Liver (tissue), 9 donors: ENCODE results near the gene USP25. TPM values are rescaled to one million over a fixed set of nuclear protein-coding genes. Genes with fewer than 3 reads are reported as not detected.

Source experiments
- DNase-seq: peaks from one replicate; pipeline ENCODE4 v3.0.0-alpha.2; 2017; ENCODE audit warnings: low spot score
- H3K27ac ChIP-seq, 2 donors: one replicate each; pipeline ENCODE4 v1.7.0; 2013; ENCODE audit warnings: inconsistent platforms in 2 of 2, low read length in 2 of 2, control low read depth in 1 of 2, low read depth in 1 of 2, mild to moderate bottlenecking in 1 of 2
- H3K27me3 ChIP-seq, 4 donors: one replicate each; pipeline versions ENCODE4 v1.6.1 to v1.7.0; 2013; ENCODE audit warnings: low read length in 3 of 4, inconsistent platforms in 1 of 4, mild to moderate bottlenecking in 1 of 4, moderate library complexity in 1 of 4; ENCODE audit not compliant: control insufficient read depth in 4 of 4, insufficient read depth in 4 of 4
- H3K36me3 ChIP-seq, 4 donors: one replicate each; pipeline versions ENCODE4 v1.6.1 to v1.7.0; 2013; ENCODE audit warnings: low read length in 3 of 4, mild to moderate bottlenecking in 3 of 4, low read depth in 1 of 4, moderate library complexity in 1 of 4; ENCODE audit not compliant: control insufficient read depth in 4 of 4, insufficient read depth in 3 of 4
- H3K4me1 ChIP-seq, 4 donors: one replicate each; pipeline versions ENCODE4 v1.6.1 to v1.7.0; 2013; ENCODE audit warnings: low read length in 3 of 4, mild to moderate bottlenecking in 3 of 4, moderate library complexity in 1 of 4; ENCODE audit not compliant: control insufficient read depth in 4 of 4, insufficient read depth in 4 of 4
- H3K4me3 ChIP-seq, 3 donors: one replicate each; pipeline versions ENCODE4 v1.6.1 to v1.7.0; 2013; ENCODE audit warnings: low read length in 3 of 3, control low read depth in 1 of 3, low read depth in 1 of 3, mild to moderate bottlenecking in 1 of 3
- H3K9ac ChIP-seq, 2 donors: one replicate each; pipeline ENCODE4 v1.7.0; 2013; ENCODE audit warnings: low read length in 2 of 2, mild to moderate bottlenecking in 2 of 2, moderate library complexity in 2 of 2, control low read depth in 1 of 2, low read depth in 1 of 2
- H3K9me3 ChIP-seq, 4 donors: one replicate each; pipeline versions ENCODE4 v1.6.1 to v1.7.0; 2013; ENCODE audit warnings: low read length in 3 of 4; ENCODE audit not compliant: control insufficient read depth in 4 of 4
- EGR1 ChIP-seq, 2 donors: IDR thresholded peaks; 2 replicates each; pipeline ENCODE4 v1.6.1; 2016 to 2018; ENCODE audit warnings: antibody characterized with exemption in 2 of 2, low read depth in 2 of 2
- FOXA1 ChIP-seq: IDR thresholded peaks from 2 replicates; pipeline ENCODE4 v1.6.1; 2016; ENCODE audit warnings: antibody characterized with exemption
- FOXA2 ChIP-seq: IDR thresholded peaks from 2 replicates; pipeline ENCODE4 v1.6.1; 2016; ENCODE audit warnings: antibody characterized with exemption
- GABPA ChIP-seq, 2 donors: IDR thresholded peaks in 1 of 2; conservative IDR thresholded peaks in 1 of 2; 2 replicates each; pipeline ENCODE4 v1.6.1; 2016; ENCODE audit warnings: antibody characterized with exemption in 2 of 2, mild to moderate bottlenecking in 1 of 2, moderate library complexity in 1 of 2
- HNF4A ChIP-seq, 2 donors: conservative IDR thresholded peaks; 2 replicates each; pipeline ENCODE4 v1.6.1; 2016; ENCODE audit warnings: antibody characterized with exemption in 2 of 2, mild to moderate bottlenecking in 2 of 2
- HNF4G ChIP-seq: IDR thresholded peaks from 2 replicates; pipeline ENCODE4 v1.6.1; 2016; ENCODE audit warnings: antibody characterized with exemption
- JUND ChIP-seq, 2 donors: IDR thresholded peaks; 2 replicates each; pipeline ENCODE4 v1.6.1; 2016; ENCODE audit warnings: antibody characterized with exemption in 2 of 2
- NR2F2 ChIP-seq: IDR thresholded peaks from 2 replicates; pipeline ENCODE4 v1.6.1; 2016; ENCODE audit warnings: antibody characterized with exemption
- RAD21 ChIP-seq, 2 donors: IDR thresholded peaks; 2 replicates each; pipeline ENCODE4 v1.6.1; 2016; ENCODE audit warnings: antibody characterized with exemption in 2 of 2, mild to moderate bottlenecking in 2 of 2
- RXRA ChIP-seq, 2 donors: IDR thresholded peaks; 2 replicates each; pipeline ENCODE4 v1.6.1; 2017 to 2018; ENCODE audit warnings: antibody characterized with exemption in 2 of 2, mild to moderate bottlenecking in 1 of 2
- SP1 ChIP-seq: IDR thresholded peaks from 2 replicates; pipeline ENCODE4 v1.6.1; 2018; ENCODE audit warnings: antibody characterized with exemption, mild to moderate bottlenecking
- TAF1 ChIP-seq: conservative IDR thresholded peaks from 2 replicates; pipeline ENCODE4 v1.6.1; 2016; ENCODE audit warnings: antibody characterized with exemption, mild to moderate bottlenecking
- YY1 ChIP-seq: IDR thresholded peaks from 2 replicates; pipeline ENCODE4 v1.6.1; 2016; ENCODE audit warnings: antibody characterized with exemption, mild to moderate bottlenecking
- WGBS: extraction: QIAGEN DNeasy Blood & Tissue Kit; methylation state at CpG from one replicate; pipeline ENCODE4 v1.1.7; 2013; 5-methylcytosine and 5-hydroxymethylcytosine counted together
- polyA plus RNA-seq, 2 donors: library from polyadenylated mRNA; stranded (reverse) in 1 of 2; unstranded in 1 of 2; fragments of 200-250 nt in 1 of 2; fragments of >200 nt in 1 of 2; fragmentation: Nextera tagmentation in 1 of 2; extraction: Ambion mirVana in 1 of 2; gene quantifications; one replicate each; pipeline versions ENCODE4 v1.2.1 to v1.2.3, GENCODE V29; 2013 to 2015
- total RNA-seq, 2 donors: library from RNA; depleted of rRNA; stranded (reverse); fragments of >200 nt; gene quantifications; one replicate each; pipeline ENCODE4 v1.2.3, GENCODE V29; 2014
- TF ChIP-seq, protein P1 (sequence below): IDR thresholded peaks from 2 replicates; pipeline ENCODE4 v1.6.1; 2016; ENCODE audit warnings: antibody characterized with exemption, mild to moderate bottlenecking
- TF ChIP-seq, protein P2 (sequence below): IDR thresholded peaks from 2 replicates; pipeline ENCODE4 v1.6.1; 2016; ENCODE audit warnings: antibody characterized with exemption
- TF ChIP-seq, protein P3 (sequence below): IDR thresholded peaks from 2 replicates; pipeline ENCODE4 v1.6.1; 2016; ENCODE audit warnings: antibody characterized with exemption
- TF ChIP-seq, protein P4 (sequence below): fragments of 150-350 bp; IDR thresholded peaks from 2 replicates; pipeline ENCODE4 v1.5.1; 2017; ENCODE audit warnings: improper control_type of control experiment, low read depth, low read length; ENCODE audit not compliant: missing input control
- TF ChIP-seq, protein P5 (sequence below): IDR thresholded peaks from 2 replicates; pipeline ENCODE4 v1.6.1; 2016; ENCODE audit warnings: antibody characterized with exemption
- donor health status: healthy.
- donor health status: healthy.
- donor health status: healthy.
- donor health status: healthy.
- donor health status: healthy.

USP25 gene
- total and polyA plus RNA-seq, 4 donors = 6.0 to 26.7 (median 15.3) TPM

DNA sequence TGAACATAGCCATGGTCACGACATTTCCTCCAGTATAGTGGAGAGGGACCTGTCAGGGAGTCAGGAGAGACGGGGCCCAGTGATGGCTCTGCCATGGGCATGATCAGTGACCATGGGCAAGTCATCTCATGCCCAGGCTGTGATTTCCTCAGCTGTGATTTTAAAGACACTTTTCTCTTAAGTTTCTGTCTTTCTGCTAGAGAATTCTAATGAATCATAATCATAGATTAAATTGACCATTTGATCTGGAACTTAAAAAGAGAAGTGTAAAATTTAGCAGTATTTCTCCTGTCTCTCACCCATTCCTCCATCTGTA is 112.7 kb downstream of the USP25 start:
- no peak overlapping the region for H3K4me3 ChIP-seq
- H3K9ac ChIP-seq = no peak overlapping the region
- WGBS = 95% methylated on average over 2 of the region's 2 CpGs
- H3K36me3 ChIP-seq = peaks cover 0 to 4% (median 2%) of the 10 kb centered on the region in 4 donors
- no peak overlapping the region for H3K27ac ChIP-seq
- no peaks in the 10 kb centered on the region for H3K9me3 ChIP-seq
- no peak for DNase-seq
- no peak for TF ChIP-seq SP1
- TF ChIP-seq, protein P1, sequence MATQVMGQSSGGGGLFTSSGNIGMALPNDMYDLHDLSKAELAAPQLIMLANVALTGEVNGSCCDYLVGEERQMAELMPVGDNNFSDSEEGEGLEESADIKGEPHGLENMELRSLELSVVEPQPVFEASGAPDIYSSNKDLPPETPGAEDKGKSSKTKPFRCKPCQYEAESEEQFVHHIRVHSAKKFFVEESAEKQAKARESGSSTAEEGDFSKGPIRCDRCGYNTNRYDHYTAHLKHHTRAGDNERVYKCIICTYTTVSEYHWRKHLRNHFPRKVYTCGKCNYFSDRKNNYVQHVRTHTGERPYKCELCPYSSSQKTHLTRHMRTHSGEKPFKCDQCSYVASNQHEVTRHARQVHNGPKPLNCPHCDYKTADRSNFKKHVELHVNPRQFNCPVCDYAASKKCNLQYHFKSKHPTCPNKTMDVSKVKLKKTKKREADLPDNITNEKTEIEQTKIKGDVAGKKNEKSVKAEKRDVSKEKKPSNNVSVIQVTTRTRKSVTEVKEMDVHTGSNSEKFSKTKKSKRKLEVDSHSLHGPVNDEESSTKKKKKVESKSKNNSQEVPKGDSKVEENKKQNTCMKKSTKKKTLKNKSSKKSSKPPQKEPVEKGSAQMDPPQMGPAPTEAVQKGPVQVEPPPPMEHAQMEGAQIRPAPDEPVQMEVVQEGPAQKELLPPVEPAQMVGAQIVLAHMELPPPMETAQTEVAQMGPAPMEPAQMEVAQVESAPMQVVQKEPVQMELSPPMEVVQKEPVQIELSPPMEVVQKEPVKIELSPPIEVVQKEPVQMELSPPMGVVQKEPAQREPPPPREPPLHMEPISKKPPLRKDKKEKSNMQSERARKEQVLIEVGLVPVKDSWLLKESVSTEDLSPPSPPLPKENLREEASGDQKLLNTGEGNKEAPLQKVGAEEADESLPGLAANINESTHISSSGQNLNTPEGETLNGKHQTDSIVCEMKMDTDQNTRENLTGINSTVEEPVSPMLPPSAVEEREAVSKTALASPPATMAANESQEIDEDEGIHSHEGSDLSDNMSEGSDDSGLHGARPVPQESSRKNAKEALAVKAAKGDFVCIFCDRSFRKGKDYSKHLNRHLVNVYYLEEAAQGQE = no peak
- no peak for TF ChIP-seq RAD21 (IDR thresholded peaks at IDR 0.05)
- TF ChIP-seq, protein P2, sequence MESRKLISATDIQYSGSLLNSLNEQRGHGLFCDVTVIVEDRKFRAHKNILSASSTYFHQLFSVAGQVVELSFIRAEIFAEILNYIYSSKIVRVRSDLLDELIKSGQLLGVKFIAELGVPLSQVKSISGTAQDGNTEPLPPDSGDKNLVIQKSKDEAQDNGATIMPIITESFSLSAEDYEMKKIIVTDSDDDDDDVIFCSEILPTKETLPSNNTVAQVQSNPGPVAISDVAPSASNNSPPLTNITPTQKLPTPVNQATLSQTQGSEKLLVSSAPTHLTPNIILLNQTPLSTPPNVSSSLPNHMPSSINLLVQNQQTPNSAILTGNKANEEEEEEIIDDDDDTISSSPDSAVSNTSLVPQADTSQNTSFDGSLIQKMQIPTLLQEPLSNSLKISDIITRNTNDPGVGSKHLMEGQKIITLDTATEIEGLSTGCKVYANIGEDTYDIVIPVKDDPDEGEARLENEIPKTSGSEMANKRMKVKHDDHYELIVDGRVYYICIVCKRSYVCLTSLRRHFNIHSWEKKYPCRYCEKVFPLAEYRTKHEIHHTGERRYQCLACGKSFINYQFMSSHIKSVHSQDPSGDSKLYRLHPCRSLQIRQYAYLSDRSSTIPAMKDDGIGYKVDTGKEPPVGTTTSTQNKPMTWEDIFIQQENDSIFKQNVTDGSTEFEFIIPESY = no peak
- no peak for TF ChIP-seq EGR1 (IDR thresholded peaks at IDR 0.05; ENCODE audit: low read depth in 2 of 2)
- H3K4me1 ChIP-seq = no peaks in the 10 kb centered on the region
- no peaks in the 10 kb centered on the region for H3K27me3 ChIP-seq

DNA sequence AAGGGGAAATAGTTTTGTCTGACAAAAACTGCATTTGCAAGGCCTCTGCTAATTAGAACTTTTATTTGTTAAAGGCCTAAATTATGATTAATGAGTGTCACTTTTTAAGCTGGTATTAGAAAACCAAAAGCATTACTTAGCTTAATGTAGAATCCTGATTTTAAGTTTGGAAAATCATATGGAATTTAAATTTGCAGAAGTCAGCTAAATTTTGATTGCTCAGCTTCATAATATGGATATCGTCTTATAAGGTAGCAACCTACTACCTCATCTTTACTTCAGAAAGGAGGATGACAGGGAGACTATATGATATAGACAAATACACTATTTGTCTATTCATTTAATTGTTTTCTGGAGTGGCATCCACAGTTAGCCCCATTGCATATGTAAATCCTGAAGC is 114.0 kb downstream of the USP25 start:
- no peaks in the 10 kb centered on the region for H3K9me3 ChIP-seq
- TF ChIP-seq, protein P3, sequence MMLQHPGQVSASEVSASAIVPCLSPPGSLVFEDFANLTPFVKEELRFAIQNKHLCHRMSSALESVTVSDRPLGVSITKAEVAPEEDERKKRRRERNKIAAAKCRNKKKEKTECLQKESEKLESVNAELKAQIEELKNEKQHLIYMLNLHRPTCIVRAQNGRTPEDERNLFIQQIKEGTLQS = no peak
- TF ChIP-seq EGR1 (IDR thresholded peaks at IDR 0.05; ENCODE audit: low read depth in 2 of 2) = no peak
- no peak for TF ChIP-seq NR2F2
- TF ChIP-seq, protein P1 = no peak
- no peak for TF ChIP-seq FOXA2
- no peak for TF ChIP-seq GABPA (IDR thresholded peaks at IDR 0.05 in 1 of 2, conservative IDR thresholded peaks at IDR 0.05 in 1 of 2)
- TF ChIP-seq RXRA (IDR thresholded peaks at IDR 0.05) = no peak
- no peak for TF ChIP-seq HNF4A (conservative IDR thresholded peaks at IDR 0.05)
- TF ChIP-seq FOXA1 = no peak
- TF ChIP-seq YY1 = no peak
- TF ChIP-seq RAD21 (IDR thresholded peaks at IDR 0.05) = no peak
- TF ChIP-seq, protein P4, sequence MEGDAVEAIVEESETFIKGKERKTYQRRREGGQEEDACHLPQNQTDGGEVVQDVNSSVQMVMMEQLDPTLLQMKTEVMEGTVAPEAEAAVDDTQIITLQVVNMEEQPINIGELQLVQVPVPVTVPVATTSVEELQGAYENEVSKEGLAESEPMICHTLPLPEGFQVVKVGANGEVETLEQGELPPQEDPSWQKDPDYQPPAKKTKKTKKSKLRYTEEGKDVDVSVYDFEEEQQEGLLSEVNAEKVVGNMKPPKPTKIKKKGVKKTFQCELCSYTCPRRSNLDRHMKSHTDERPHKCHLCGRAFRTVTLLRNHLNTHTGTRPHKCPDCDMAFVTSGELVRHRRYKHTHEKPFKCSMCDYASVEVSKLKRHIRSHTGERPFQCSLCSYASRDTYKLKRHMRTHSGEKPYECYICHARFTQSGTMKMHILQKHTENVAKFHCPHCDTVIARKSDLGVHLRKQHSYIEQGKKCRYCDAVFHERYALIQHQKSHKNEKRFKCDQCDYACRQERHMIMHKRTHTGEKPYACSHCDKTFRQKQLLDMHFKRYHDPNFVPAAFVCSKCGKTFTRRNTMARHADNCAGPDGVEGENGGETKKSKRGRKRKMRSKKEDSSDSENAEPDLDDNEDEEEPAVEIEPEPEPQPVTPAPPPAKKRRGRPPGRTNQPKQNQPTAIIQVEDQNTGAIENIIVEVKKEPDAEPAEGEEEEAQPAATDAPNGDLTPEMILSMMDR = no peak
- no peak for TF ChIP-seq SP1
- TF ChIP-seq JUND (IDR thresholded peaks at IDR 0.05) = no peak
- no peak for TF ChIP-seq TAF1
- TF ChIP-seq, protein P5, sequence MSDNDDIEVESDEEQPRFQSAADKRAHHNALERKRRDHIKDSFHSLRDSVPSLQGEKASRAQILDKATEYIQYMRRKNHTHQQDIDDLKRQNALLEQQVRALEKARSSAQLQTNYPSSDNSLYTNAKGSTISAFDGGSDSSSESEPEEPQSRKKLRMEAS = no peak
- TF ChIP-seq, protein P2 = no peak
- no peak for TF ChIP-seq HNF4G
- H3K4me1 ChIP-seq = no peaks in the 10 kb centered on the region
- no peak overlapping the region for H3K9ac ChIP-seq
- H3K4me3 ChIP-seq = no peak overlapping the region
- no peak for DNase-seq
- WGBS = 100% methylated on average over 1 of the region's 1 CpG
- H3K27me3 ChIP-seq = no peaks in the 10 kb centered on the region
- peaks cover 0 to 4% (median 2%) of the 10 kb centered on the region in 4 donors for H3K36me3 ChIP-seq
- no peak overlapping the region for H3K27ac ChIP-seq
